Tibial nerve (tissue), 4 donors: ENCODE results near the gene NSMCE4A. TPM values are rescaled to one million over a fixed set of nuclear protein-coding genes. Genes with fewer than 3 reads are reported as not detected.

Experiments used
- DNase-seq, 2 donors: peaks; one replicate each; pipeline ENCODE4 v3.0.0-alpha.2; 2019; ENCODE audit warnings: low spot score in 2 of 2
- H3K27ac ChIP-seq, 4 donors: fragments of 200-600 bp; sonication (generic) in 3 of 4; one replicate each; pipeline ENCODE4 v1.5.1; 2017 to 2019; ENCODE audit warnings: mild to moderate bottlenecking in 1 of 4
- H3K27me3 ChIP-seq, 2 donors: fragments of 200-600 bp; sonication (generic) in 1 of 2; one replicate each; pipeline versions ENCODE4 v1.5.1 to v1.6.0; 2017 to 2019
- H3K36me3 ChIP-seq, 3 donors: fragments of 200-600 bp; sonication (generic); one replicate each; pipeline ENCODE4 v1.5.1; 2018 to 2019
- H3K4me1 ChIP-seq, 4 donors: fragments of 200-600 bp; sonication (generic) in 3 of 4; one replicate each; pipeline ENCODE4 v1.5.1; 2017 to 2019
- H3K4me3 ChIP-seq, 4 donors: fragments of 200-600 bp; sonication (generic) in 3 of 4; one replicate each; pipeline ENCODE4 v1.5.1; 2017 to 2019; ENCODE audit warnings: mild to moderate bottlenecking in 1 of 4, moderate library complexity in 1 of 4
- H3K9me3 ChIP-seq, 4 donors: fragments of 200-600 bp; sonication (generic) in 3 of 4; one replicate each; pipeline ENCODE4 v1.5.1; 2017 to 2019
- EP300 ChIP-seq, 2 donors: sonication (generic); formaldehyde crosslinking; IDR thresholded peaks; one replicate each; pipeline ENCODE4 v1.6.1; 2017; ENCODE audit warnings: antibody characterized with exemption in 2 of 2, mild to moderate bottlenecking in 1 of 2
- POLR2A ChIP-seq, 2 donors: fragments of 450-650 bp; IDR thresholded peaks; one replicate each; pipeline ENCODE4 v1.6.1; 2017; ENCODE audit warnings: antibody characterized with exemption in 2 of 2, mild to moderate bottlenecking in 2 of 2, moderate library complexity in 2 of 2
- WGBS, 2 donors: methylation state at CpG; one replicate each; pipeline ENCODE4 v1.1.5; 2018; 5-methylcytosine and 5-hydroxymethylcytosine counted together
- total RNA-seq, 4 donors: library from RNA; depleted of rRNA; stranded (reverse); fragments of >200 nt; gene quantifications; one replicate each; pipeline ENCODE4 v1.1.0, GENCODE V29; 2016
- TF ChIP-seq, protein P1 (sequence below), 5 experiments: fragments of 200-600 bp in 3 of 5; fragments of 450-650 bp in 2 of 5; sonication (generic) in 3 of 5; IDR thresholded peaks; one replicate each; pipeline ENCODE4 v1.5.1; 2016 to 2019; ENCODE audit warnings: antibody characterized with exemption in 5 of 5, mild to moderate bottlenecking in 3 of 5, moderate library complexity in 2 of 5

The NSMCE4A gene
- total RNA-seq, 4 donors from 2014 or later: 70.1 to 102 (median 82.4) TPM

DNA sequence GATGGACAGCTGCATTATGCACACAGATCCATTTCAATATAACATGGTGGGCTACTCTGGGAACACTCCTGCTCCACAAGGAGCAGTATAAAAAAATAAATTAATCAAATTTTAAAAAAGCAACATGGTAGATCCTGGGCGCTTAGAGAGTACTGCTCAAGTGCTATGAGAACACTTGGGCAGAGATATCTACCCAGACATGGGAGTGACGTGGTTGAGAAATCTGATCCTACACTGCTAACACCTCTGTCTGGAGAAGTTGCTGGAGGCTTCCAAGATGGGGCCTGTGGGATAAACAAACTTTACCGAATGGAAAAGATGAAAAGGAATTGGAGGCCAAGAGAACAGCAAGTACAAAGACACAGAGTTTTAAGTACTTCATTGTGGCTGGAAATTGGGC is 9.0 kb downstream of the NSMCE4A start:
- Histone ChIP-seq H3K36me3 (peaks cover 0 to 91% (median 19%) of the 10 kb centered on the region in 3 donors), H3K4me3 (no peak overlapping the region), H3K4me1 (no peaks in the 10 kb centered on the region), H3K9me3 (no peaks in the 10 kb centered on the region), H3K27ac (no peak overlapping the region), H3K27me3 (no peaks in the 10 kb centered on the region)
- 84 to 95% methylated on average over 3 of the region's 3 CpGs for WGBS, 2 donors
- no peak for DNase-seq
- TF ChIP-seq EP300 (IDR thresholded peaks at IDR 0.05) (no peak), POLR2A (IDR thresholded peaks at IDR 0.05) (no peak)
- TF ChIP-seq, protein P1, sequence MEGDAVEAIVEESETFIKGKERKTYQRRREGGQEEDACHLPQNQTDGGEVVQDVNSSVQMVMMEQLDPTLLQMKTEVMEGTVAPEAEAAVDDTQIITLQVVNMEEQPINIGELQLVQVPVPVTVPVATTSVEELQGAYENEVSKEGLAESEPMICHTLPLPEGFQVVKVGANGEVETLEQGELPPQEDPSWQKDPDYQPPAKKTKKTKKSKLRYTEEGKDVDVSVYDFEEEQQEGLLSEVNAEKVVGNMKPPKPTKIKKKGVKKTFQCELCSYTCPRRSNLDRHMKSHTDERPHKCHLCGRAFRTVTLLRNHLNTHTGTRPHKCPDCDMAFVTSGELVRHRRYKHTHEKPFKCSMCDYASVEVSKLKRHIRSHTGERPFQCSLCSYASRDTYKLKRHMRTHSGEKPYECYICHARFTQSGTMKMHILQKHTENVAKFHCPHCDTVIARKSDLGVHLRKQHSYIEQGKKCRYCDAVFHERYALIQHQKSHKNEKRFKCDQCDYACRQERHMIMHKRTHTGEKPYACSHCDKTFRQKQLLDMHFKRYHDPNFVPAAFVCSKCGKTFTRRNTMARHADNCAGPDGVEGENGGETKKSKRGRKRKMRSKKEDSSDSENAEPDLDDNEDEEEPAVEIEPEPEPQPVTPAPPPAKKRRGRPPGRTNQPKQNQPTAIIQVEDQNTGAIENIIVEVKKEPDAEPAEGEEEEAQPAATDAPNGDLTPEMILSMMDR (IDR thresholded peaks at IDR 0.05): no peak

DNA sequence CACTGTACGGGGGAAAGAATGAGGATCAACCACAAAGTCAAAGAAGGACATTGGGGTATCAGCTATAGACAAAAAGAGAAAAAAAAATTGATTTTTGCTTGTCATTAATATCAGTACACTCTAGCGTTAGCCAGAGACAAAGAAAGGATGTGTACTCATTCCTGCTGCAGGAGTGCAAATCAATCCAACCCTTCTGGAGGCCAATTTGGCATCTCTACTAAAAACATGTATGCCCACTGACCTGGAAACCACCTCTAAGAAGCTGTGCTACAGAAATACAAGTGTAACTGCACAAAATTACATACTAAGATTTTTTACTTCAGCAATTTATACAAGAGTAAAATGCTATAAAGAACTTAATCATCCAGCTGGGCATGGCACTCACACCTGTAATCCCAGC is 13.6 kb downstream of the NSMCE4A start:
- WGBS, 2 donors: 84 to 90% methylated on average over 2 of the region's 2 CpGs
- DNase-seq: no peak
- Histone ChIP-seq H3K27me3 (no peaks in the 10 kb centered on the region), H3K4me1 (no peaks in the 10 kb centered on the region), H3K27ac (no peak overlapping the region), H3K4me3 (no peak overlapping the region), H3K36me3 (peaks cover 0 to 77% (median 4%) of the 10 kb centered on the region in 3 donors), H3K9me3 (no peaks in the 10 kb centered on the region)
- no peak for TF ChIP-seq EP300 (IDR thresholded peaks at IDR 0.05)
- TF ChIP-seq POLR2A (IDR thresholded peaks at IDR 0.05): no peak
- TF ChIP-seq, protein P1 (IDR thresholded peaks at IDR 0.05): no peak

DNA sequence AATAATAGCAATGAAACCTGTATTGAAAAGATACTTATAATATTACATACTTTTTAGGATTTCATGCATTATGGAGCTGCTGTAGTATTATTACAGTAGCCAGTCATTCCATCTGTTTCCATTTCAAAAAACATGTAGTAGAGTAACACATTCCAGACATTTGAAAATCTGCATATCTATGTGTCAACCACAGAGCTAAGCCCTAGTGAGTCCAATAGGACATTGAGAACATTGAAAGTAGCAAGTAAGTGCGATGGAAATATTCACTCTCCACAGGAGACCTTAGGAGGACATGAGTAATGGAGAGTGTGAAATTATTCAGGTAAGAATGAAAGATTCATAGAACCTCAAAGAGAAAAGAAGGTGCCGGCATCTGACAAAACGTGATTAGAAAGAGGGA is 15.3 kb downstream of the NSMCE4A start:
- no peak overlapping the region for H3K4me3 ChIP-seq
- peaks cover 0 to 73% (median 4%) of the 10 kb centered on the region in 3 donors for H3K36me3 ChIP-seq
- TF ChIP-seq POLR2A (IDR thresholded peaks at IDR 0.05) (no peak), EP300 (IDR thresholded peaks at IDR 0.05) (no peak)
- TF ChIP-seq, protein P1 (IDR thresholded peaks at IDR 0.05): no peak
- no peaks in the 10 kb centered on the region for H3K9me3 ChIP-seq
- no peaks in the 10 kb centered on the region for H3K4me1 ChIP-seq
- WGBS, 2 donors: 84 to 87% methylated on average over 3 of the region's 3 CpGs
- no peak for DNase-seq
- no peak overlapping the region for H3K27ac ChIP-seq
- no peaks in the 10 kb centered on the region for H3K27me3 ChIP-seq

DNA sequence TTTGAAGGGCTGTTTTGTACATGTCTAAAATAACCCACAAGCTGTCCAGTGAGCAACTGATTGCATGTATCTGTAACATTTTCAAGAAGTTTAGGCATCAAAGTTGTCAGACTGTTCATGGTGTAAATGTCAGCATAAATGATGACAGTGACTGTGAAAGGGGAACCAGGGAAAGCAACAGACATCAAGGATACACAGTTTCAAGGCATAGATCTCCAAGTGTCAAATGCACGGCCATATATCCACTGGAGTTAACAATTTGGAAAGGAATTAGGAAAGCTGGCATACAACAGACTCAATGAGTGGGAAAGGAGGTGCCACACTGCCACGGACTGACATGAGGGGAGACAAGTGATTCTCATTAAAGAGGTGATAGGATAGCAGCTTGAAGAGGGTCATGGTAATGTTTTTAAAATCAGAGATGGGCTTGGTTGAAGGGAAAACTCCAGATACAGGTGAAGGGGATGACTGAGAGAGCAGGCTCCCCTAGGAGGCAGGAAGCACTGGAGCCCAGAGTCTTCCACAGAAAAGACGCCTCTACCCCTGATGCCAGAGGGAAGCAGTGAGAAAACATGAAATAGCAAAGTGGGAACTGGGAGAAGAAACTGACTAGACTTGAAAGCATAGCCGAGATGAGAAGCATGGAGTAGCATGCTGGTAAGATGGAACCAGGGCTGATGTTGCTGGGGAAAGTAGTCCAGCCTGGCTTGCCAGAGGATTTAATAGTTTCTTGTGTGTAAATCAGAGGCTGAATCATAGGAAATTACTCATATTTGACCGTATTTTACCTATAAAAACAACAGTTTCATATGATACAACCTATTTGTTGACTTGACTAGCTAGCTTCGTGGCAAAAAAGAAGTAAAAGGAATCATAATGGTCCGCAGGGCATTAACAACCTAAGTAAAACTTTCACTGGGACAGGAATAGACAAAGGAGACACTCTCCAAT is 18.6 kb downstream of the NSMCE4A start:
- peaks cover 0 to 76% (median 4%) of the 10 kb centered on the region in 3 donors for H3K36me3 ChIP-seq
- no peak for DNase-seq
- no peaks in the 10 kb centered on the region for H3K9me3 ChIP-seq
- H3K4me1 ChIP-seq: no peaks in the 10 kb centered on the region
- no peak overlapping the region for H3K27ac ChIP-seq
- 78 to 86% methylated on average over 7 of the region's 7 CpGs for WGBS, 2 donors
- no peak for TF ChIP-seq POLR2A (IDR thresholded peaks at IDR 0.05)
- no peak for TF ChIP-seq EP300 (IDR thresholded peaks at IDR 0.05)
- TF ChIP-seq, protein P1 (IDR thresholded peaks at IDR 0.05): no peak
- H3K27me3 ChIP-seq: no peaks in the 10 kb centered on the region
- H3K4me3 ChIP-seq: no peak overlapping the region

DNA sequence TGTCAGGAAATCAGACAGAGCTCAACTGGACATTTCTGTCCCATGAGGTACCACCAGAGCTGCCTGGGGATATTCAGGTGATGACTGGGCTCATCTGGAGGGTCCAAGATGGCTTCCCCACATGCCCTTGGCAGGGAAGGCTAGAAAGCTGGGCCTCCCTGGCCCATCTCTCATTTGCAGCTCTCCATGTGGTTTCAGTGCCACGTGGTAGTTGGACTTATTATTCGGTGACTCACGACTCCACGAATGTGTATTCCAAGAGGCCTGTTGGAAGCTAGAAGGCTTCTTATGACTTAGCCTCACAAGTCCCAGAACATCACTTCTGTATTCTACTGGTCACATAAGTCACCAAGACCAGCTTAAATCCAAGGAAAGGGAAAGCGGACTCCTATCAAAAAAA is 22.8 kb downstream of the NSMCE4A start:
- H3K27ac ChIP-seq: no peak overlapping the region
- H3K36me3 ChIP-seq: peaks cover 0 to 63% (median 0%) of the 10 kb centered on the region in 3 donors
- H3K27me3 ChIP-seq: no peaks in the 10 kb centered on the region
- no peaks in the 10 kb centered on the region for H3K9me3 ChIP-seq
- 95 to 99% methylated on average over 5 of the region's 5 CpGs for whole genome bisulfite sequencing, 2 donors
- TF ChIP-seq, protein P1 (IDR thresholded peaks at IDR 0.05): no peak
- no peak for TF ChIP-seq POLR2A (IDR thresholded peaks at IDR 0.05)
- TF ChIP-seq EP300 (IDR thresholded peaks at IDR 0.05): no peak
- no peak overlapping the region for H3K4me3 ChIP-seq
- no peak for DNase-seq
- H3K4me1 ChIP-seq: no peaks in the 10 kb centered on the region
